ENCODE measurements around the gene TPP2. TPM values are rescaled to one million over a fixed set of nuclear protein-coding genes. Genes with fewer than 3 reads are reported as not detected.

Gene TPP2
- total RNA-seq, 2 donors from 2014 or later: 41.7 to 49.9 TPM

GRCh38 chr13:102703726-102704035, 106.9 kb downstream of the TPP2 start:
- TF ChIP-seq, protein P1, sequence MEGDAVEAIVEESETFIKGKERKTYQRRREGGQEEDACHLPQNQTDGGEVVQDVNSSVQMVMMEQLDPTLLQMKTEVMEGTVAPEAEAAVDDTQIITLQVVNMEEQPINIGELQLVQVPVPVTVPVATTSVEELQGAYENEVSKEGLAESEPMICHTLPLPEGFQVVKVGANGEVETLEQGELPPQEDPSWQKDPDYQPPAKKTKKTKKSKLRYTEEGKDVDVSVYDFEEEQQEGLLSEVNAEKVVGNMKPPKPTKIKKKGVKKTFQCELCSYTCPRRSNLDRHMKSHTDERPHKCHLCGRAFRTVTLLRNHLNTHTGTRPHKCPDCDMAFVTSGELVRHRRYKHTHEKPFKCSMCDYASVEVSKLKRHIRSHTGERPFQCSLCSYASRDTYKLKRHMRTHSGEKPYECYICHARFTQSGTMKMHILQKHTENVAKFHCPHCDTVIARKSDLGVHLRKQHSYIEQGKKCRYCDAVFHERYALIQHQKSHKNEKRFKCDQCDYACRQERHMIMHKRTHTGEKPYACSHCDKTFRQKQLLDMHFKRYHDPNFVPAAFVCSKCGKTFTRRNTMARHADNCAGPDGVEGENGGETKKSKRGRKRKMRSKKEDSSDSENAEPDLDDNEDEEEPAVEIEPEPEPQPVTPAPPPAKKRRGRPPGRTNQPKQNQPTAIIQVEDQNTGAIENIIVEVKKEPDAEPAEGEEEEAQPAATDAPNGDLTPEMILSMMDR (IDR thresholded peaks at IDR 0.05): no peak
- H3K27me3 ChIP-seq (replicated peaks; ENCODE audit: insufficient read depth): no peaks in the 10 kb centered on the region
- no peak overlapping the region for H3K4me3 ChIP-seq
- H3K27ac ChIP-seq: no peak overlapping the region
- no peaks in the 10 kb centered on the region for H3K36me3 ChIP-seq
- DNase-seq (ENCODE audit: low spot score): no peak
- ATAC-seq (ENCODE audit: insufficient number of reproducible peaks, low FRiP score, low read depth): no peak
- H3K4me1 ChIP-seq (ENCODE audit: control insufficient read depth in 1 of 2, low read depth in 2 of 2): no peaks in the 10 kb centered on the region
- H3K9me3 ChIP-seq: no peaks in the 10 kb centered on the region

GRCh38 chr13:102704238-102705058, 107.7 kb downstream of the TPP2 start:
- Histone ChIP-seq H3K27me3 (replicated peaks; ENCODE audit: insufficient read depth) (no peaks in the 10 kb centered on the region), H3K27ac (no peak overlapping the region), H3K4me3 (no peak overlapping the region), H3K9me3 (peaks cover 2% of the 10 kb centered on the region), H3K36me3 (no peaks in the 10 kb centered on the region), H3K4me1 (ENCODE audit: control insufficient read depth in 1 of 2, low read depth in 2 of 2) (no peaks in the 10 kb centered on the region)
- no peak for ATAC-seq (ENCODE audit: insufficient number of reproducible peaks, low FRiP score, low read depth)
- TF ChIP-seq, protein P1 (IDR thresholded peaks at IDR 0.05): no peak
- no peak for DNase-seq (ENCODE audit: low spot score)

DNA sequence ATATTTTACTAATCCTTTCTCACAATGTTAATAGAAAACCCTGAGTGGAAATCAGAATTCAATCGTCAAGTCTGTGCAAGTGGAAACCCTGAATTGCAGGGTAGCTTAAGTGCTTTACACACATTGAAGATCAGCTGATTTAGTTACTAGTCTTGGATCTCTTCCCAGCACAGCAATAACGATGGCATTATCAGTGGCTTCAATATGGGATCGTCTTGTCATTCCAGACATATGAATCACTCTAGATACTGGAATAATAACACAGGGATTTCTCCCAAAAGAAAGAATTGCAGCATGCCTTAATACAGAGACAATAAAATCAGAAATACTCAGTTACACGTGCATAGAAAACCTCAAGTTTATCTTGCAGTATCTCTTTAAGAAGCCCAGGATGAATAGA, 110.7 kb downstream of the TPP2 start:
- no peak for ATAC-seq (ENCODE audit: insufficient number of reproducible peaks, low FRiP score, low read depth)
- H3K36me3 ChIP-seq: no peaks in the 10 kb centered on the region
- H3K27ac ChIP-seq: no peak overlapping the region

DNA sequence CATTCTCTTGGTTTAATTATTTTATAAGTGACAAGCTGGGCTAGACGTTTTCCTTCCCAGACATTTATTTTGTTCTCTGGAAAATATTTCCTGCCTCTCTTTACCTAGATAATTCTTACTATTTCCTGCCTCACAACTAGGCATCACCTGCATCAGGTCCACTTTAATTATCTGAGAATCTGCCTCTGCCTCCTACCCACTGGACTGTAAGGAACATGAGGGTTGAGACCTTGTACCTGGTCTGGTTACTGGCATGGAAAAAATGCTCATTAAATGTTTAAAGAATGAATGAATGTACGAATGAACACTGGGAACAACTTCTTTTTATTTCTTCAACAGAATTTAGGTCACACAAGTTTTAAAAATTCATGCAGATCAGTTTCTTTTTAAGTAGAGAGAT, 111.4 kb downstream of the TPP2 start:
- Histone ChIP-seq H3K9me3 (peaks cover 2% of the 10 kb centered on the region), H3K4me1 (ENCODE audit: control insufficient read depth in 1 of 2, low read depth in 2 of 2) (no peaks in the 10 kb centered on the region), H3K36me3 (no peaks in the 10 kb centered on the region), H3K4me3 (no peak overlapping the region), H3K27ac (no peak overlapping the region), H3K27me3 (replicated peaks; ENCODE audit: insufficient read depth) (no peaks in the 10 kb centered on the region)
- ATAC-seq (ENCODE audit: insufficient number of reproducible peaks, low FRiP score, low read depth) (no peak), DNase-seq (ENCODE audit: low spot score) (no peak)
- TF ChIP-seq, protein P1 (IDR thresholded peaks at IDR 0.05): no peak

More for the DNA sequence above, 110.7 kb downstream of the TPP2 start:
- H3K9me3 ChIP-seq: peaks cover 2% of the 10 kb centered on the region
- no peaks in the 10 kb centered on the region for H3K27me3 ChIP-seq (replicated peaks; ENCODE audit: insufficient read depth)
- TF ChIP-seq, protein P1 (IDR thresholded peaks at IDR 0.05): no peak
- DNase-seq (ENCODE audit: low spot score): no peak
- no peak overlapping the region for H3K4me3 ChIP-seq
- H3K4me1 ChIP-seq (ENCODE audit: control insufficient read depth in 1 of 2, low read depth in 2 of 2): no peaks in the 10 kb centered on the region

GRCh38 chr13:102708991-102709390, 112.2 kb downstream of the TPP2 start:
- TF ChIP-seq, protein P1 (IDR thresholded peaks at IDR 0.05): no peak
- DNase-seq (ENCODE audit: low spot score) (no peak), ATAC-seq (ENCODE audit: insufficient number of reproducible peaks, low FRiP score, low read depth) (no peak)
- no peaks in the 10 kb centered on the region for H3K27me3 ChIP-seq (replicated peaks; ENCODE audit: insufficient read depth)
- H3K9me3 ChIP-seq: peaks cover 2% of the 10 kb centered on the region
- H3K36me3 ChIP-seq: no peaks in the 10 kb centered on the region
- no peaks in the 10 kb centered on the region for H3K4me1 ChIP-seq (ENCODE audit: control insufficient read depth in 1 of 2, low read depth in 2 of 2)
- H3K4me3 ChIP-seq: no peak overlapping the region
- H3K27ac ChIP-seq: no peak overlapping the region

Data from thoracic aorta (tissue), 2 donors.